ENCODE data around the gene OXER1.

DNA sequence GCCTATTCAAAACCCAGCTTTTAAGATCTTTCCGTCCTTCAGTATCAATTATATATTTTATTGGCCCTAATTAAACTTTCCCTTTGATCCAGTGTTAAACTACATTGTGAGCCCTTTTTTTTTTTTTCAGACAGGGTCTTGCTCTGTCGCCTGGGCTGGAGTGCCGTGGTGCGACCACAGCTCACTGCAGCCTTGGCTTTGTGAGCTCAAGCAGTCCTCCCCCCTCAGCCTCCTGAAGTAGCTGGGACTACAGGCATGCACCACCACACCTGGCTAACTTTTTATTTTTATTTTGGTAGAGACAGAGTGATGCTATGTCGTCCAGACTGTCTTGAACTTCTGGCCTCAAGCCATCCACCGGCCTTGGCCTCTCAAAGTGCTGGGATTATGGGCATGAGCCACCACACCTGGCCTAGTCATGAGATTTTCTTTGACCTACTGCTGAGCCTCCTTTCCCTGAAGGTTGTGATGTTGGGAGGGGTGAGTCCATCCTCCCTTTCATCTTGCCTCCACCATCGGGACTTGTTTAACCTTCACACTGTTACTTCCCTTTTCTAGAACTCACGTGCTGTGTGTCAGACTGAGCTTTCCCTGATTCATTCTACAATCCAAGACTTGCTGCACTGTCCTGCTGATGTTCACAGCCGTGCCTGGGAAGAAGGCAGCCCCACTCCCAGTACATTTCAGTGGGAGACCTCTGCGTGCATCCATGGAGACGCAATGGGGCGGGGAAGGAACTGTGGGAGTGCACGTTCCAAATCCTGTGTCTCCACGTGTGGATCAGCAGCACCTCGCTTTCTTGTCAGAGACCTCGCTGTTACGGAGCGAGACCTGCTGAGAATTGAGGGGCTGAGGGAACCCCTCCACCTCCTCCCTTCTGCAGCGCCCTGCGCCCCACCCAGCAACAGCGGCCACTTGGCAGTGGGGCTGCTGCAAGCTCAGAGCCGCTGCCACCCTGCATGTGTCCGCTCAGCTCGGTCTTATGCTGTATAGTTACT lies 10.8 kb downstream of the OXER1 start:
- TF ChIP-seq RAD21 (IDR thresholded peaks at IDR 0.05) (no peak), CTCF (IDR thresholded peaks at IDR 0.05; ENCODE audit: low read depth, low read length, missing input control) (no peak), SP1 (IDR thresholded peaks at IDR 0.05) (no peak), REST (IDR thresholded peaks at IDR 0.05) (no peak), EGR1 (IDR thresholded peaks at IDR 0.05; ENCODE audit: low read depth in 2 of 2) (no peak), RXRA (IDR thresholded peaks at IDR 0.05) (no peak), TAF1 (conservative IDR thresholded peaks at IDR 0.05) (no peak), ATF3 (IDR thresholded peaks at IDR 0.05) (no peak), MAX (IDR thresholded peaks at IDR 0.05) (no peak)

Data from liver (tissue), 3 donors.